ENCODE measurements around the gene PKP2.

The PKP2 gene

DNA sequence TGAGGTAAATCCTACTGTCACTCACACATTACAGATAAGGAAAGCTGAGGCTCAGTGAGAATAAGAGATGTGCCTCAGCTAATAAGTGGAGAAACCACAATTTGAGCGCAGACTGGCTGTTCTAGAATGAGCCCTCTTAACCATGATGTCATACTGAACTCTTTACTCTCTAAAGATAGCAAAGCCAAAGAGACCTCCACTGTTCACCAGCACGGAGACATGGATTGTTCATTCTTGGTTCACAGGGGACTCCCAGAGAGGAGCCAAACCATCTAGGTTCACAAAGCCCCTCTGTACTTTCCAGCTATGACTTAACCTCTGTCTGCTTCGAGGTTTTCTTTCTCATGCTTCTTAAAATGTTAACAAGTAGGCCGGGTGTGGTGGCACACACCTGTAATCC lies 108.2 kb downstream of the PKP2 start:
- Histone ChIP-seq H3K9me2 (ENCODE audit: low read depth, low read length) (no peaks in the 10 kb centered on the region), H3K36me3 (ENCODE audit: insufficient read depth, low read length) (no peaks in the 10 kb centered on the region), H4K20me1 (ENCODE audit: insufficient read depth, low read length) (no peaks in the 10 kb centered on the region), H3K4me2 (ENCODE audit: low read length) (no peak overlapping the region), H3K4me1 (ENCODE audit: insufficient read depth, low read length, severe bottlenecking) (no peaks in the 10 kb centered on the region), H3K27me3 (ENCODE audit: insufficient read depth, low read length) (no peaks in the 10 kb centered on the region), H3K9ac (ENCODE audit: low read length) (no peak overlapping the region), H3K4me3 (ENCODE audit: low read depth, low read length, poor library complexity, severe bottlenecking) (no peak overlapping the region), H3K79me2 (ENCODE audit: insufficient read depth, low read length) (no peaks in the 10 kb centered on the region), H3K9me3 (ENCODE audit: low read length) (no peaks in the 10 kb centered on the region), H3K27ac (ENCODE audit: low read depth, low read length, poor library complexity, severe bottlenecking) (no peak overlapping the region), H3F3A (ENCODE audit: insufficient read depth, low read length) (no peaks in the 10 kb centered on the region), H2AFZ (ENCODE audit: low read length) (no peak overlapping the region)
- TF ChIP-seq EZH2 (IDR thresholded peaks at IDR 0.05; ENCODE audit: borderline replicate concordance, low read length): no peak
- TF ChIP-seq, protein P1, sequence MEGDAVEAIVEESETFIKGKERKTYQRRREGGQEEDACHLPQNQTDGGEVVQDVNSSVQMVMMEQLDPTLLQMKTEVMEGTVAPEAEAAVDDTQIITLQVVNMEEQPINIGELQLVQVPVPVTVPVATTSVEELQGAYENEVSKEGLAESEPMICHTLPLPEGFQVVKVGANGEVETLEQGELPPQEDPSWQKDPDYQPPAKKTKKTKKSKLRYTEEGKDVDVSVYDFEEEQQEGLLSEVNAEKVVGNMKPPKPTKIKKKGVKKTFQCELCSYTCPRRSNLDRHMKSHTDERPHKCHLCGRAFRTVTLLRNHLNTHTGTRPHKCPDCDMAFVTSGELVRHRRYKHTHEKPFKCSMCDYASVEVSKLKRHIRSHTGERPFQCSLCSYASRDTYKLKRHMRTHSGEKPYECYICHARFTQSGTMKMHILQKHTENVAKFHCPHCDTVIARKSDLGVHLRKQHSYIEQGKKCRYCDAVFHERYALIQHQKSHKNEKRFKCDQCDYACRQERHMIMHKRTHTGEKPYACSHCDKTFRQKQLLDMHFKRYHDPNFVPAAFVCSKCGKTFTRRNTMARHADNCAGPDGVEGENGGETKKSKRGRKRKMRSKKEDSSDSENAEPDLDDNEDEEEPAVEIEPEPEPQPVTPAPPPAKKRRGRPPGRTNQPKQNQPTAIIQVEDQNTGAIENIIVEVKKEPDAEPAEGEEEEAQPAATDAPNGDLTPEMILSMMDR (IDR thresholded peaks at IDR 0.05; ENCODE audit: low read length): no peak

DNA sequence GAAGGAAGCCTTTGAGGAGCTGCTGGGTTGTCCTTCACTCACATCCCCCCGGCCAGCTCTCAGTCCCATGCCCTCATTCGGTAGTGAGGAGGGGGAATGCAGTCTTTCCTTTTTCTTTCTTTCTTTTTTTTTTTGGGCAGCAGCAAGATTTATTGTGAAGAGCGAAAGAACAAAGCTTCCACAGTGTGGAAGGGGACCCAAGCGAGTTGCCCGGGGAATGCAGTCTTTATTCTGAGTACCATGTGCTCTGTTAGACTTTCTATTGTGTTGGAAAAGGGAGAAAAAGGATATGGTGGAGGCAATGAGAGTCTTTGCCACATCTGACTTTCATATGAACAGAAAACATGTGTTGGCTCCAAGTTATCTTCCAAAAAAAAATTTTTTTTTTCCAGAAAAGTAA lies 111.0 kb downstream of the PKP2 start:
- Histone ChIP-seq H2AFZ (ENCODE audit: low read length) (no peak overlapping the region), H3K9ac (ENCODE audit: low read length) (no peak overlapping the region), H3K27me3 (ENCODE audit: insufficient read depth, low read length) (no peaks in the 10 kb centered on the region), H3F3A (ENCODE audit: insufficient read depth, low read length) (no peaks in the 10 kb centered on the region), H3K9me3 (ENCODE audit: low read length) (no peaks in the 10 kb centered on the region), H3K9me2 (ENCODE audit: low read depth, low read length) (no peaks in the 10 kb centered on the region), H3K27ac (ENCODE audit: low read depth, low read length, poor library complexity, severe bottlenecking) (no peak overlapping the region), H3K4me3 (ENCODE audit: low read depth, low read length, poor library complexity, severe bottlenecking) (no peak overlapping the region), H3K36me3 (ENCODE audit: insufficient read depth, low read length) (no peaks in the 10 kb centered on the region), H3K4me2 (ENCODE audit: low read length) (no peak overlapping the region), H4K20me1 (ENCODE audit: insufficient read depth, low read length) (no peaks in the 10 kb centered on the region), H3K79me2 (ENCODE audit: insufficient read depth, low read length) (no peaks in the 10 kb centered on the region), H3K4me1 (ENCODE audit: insufficient read depth, low read length, severe bottlenecking) (no peaks in the 10 kb centered on the region)
- no peak for TF ChIP-seq EZH2 (IDR thresholded peaks at IDR 0.05; ENCODE audit: borderline replicate concordance, low read length)
- TF ChIP-seq, protein P1 (IDR thresholded peaks at IDR 0.05; ENCODE audit: low read length): no peak

DNA sequence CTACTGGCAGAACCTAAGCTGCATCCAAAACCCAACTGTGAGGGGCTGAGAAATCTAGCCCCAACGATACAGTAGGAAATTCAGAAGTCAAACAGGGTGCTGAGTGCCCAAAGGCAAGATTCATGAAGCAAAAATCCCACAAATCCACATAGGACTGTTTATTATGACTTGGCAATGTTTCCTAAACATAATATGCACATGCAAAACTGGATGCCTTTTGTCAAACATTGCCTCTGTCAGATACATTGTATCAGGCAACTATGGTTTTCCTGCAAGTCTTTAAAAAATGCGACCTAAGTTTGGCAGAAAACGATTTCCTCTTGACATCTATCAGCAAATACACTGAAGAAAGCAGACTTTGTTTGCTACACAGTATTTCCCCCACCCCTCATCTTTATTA lies 113.5 kb downstream of the PKP2 start:
- Histone ChIP-seq H3K9me3 (ENCODE audit: low read length) (no peaks in the 10 kb centered on the region), H3K4me3 (ENCODE audit: low read depth, low read length, poor library complexity, severe bottlenecking) (no peak overlapping the region), H3K4me1 (ENCODE audit: insufficient read depth, low read length, severe bottlenecking) (no peaks in the 10 kb centered on the region), H3K27ac (ENCODE audit: low read depth, low read length, poor library complexity, severe bottlenecking) (no peak overlapping the region), H3K9ac (ENCODE audit: low read length) (no peak overlapping the region), H4K20me1 (ENCODE audit: insufficient read depth, low read length) (no peaks in the 10 kb centered on the region), H3F3A (ENCODE audit: insufficient read depth, low read length) (no peaks in the 10 kb centered on the region), H3K36me3 (ENCODE audit: insufficient read depth, low read length) (no peaks in the 10 kb centered on the region), H3K4me2 (ENCODE audit: low read length) (no peak overlapping the region), H3K27me3 (ENCODE audit: insufficient read depth, low read length) (peaks cover 4% of the 10 kb centered on the region; the same call in 1 of the 2 replicates), H3K9me2 (ENCODE audit: low read depth, low read length) (no peaks in the 10 kb centered on the region), H3K79me2 (ENCODE audit: insufficient read depth, low read length) (no peaks in the 10 kb centered on the region), H2AFZ (ENCODE audit: low read length) (no peak overlapping the region)
- no peak for TF ChIP-seq EZH2 (IDR thresholded peaks at IDR 0.05; ENCODE audit: borderline replicate concordance, low read length)
- TF ChIP-seq, protein P1 (IDR thresholded peaks at IDR 0.05; ENCODE audit: low read length): no peak
